Fibroblast of skin of scalp (primary cell): ENCODE results near the gene LRRC59.

Experiments
- DNase-seq: peaks from one replicate; pipeline ENCODE4 v3.0.0-alpha.2; 2013

Gene LRRC59

DNA sequence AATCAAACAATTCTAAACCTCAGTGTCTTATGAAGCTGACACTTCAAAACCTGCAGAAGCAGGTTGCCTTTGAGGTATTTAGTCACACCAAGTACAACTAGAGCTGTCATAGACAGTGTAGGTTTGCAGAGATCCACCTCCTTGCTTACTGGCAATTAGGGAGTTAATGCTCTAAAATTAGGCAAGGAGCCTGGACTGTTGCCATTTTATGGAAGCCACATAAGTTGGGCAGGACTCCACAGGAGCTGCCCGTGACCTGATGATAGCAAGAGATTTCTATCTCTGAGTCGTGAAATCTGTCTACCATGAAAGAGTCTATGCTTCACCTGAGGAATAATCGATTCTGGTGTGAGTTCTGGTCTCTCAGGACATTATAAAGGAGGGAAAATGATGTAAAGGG lies 15.4 kb downstream of the LRRC59 start:
- DNase-seq: no peak

DNA sequence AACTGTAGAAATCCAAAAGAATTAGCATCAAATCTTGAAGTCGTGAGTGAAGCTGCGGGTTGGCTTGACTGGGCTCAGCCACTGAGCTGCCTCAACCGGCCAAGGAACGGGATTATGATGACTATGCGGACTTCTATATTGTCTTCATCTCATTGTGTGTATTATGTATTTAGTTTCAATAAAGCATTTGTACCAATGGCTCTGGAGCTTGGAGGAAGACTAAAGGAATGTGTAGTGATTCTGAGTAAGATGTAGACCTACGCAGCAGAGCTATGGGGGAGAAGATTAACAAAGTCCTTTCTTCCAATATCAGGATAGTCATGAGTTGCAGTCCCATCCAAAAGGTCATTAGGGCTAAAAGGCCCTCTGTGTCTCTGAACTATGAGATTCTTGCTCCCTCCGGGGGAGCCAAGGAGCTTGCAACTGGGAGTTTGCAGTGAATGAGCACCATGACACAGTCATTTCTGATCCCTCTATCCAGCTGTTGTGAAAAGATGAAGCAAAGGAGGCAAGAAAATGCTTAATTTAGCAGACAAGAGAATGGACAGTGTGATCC lies 16.0 kb downstream of the LRRC59 start:
- no peak for DNase-seq

DNA sequence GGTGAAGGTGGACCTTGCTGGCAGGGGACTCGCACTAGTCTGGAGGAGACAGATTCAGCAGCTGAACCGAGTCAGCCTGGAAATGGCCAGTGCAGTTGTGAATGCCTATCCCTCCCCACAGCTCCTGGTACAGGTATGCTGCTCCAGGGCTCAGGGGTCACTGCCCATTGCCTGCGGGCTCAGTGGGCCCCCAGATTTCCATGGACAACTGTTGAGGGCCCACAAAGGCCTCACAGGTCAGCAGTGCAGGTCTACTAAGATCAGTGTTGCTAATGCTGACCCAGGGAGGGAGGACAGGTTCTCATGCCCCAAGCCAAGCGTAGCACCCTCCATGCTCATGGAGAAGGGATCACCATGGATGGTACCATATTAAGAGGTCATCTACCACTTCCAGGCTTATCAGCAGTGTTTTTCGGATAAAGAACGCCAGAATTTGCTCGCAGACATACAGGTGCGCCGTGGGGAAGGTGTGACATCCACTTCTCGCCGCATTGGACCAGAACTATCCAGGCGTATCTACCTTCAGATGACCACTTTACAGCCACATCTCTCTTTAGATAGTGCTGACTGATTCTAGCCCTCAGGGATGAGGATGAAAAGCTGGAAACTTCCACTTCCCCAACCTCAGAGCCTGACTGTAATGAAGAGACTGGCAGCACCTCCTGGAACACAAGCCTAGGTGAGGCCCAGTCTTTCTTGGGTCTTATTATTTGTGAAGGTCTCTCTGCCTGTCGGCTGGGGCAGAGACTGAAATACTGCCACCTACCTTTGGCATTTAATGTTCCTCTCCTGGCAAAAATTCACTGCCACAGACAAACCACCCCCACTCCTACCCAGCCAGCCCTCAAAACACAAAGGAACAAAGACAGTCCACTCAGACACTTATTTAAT lies 16.7 kb downstream of the LRRC59 start:
- DNase-seq: no peak

DNA sequence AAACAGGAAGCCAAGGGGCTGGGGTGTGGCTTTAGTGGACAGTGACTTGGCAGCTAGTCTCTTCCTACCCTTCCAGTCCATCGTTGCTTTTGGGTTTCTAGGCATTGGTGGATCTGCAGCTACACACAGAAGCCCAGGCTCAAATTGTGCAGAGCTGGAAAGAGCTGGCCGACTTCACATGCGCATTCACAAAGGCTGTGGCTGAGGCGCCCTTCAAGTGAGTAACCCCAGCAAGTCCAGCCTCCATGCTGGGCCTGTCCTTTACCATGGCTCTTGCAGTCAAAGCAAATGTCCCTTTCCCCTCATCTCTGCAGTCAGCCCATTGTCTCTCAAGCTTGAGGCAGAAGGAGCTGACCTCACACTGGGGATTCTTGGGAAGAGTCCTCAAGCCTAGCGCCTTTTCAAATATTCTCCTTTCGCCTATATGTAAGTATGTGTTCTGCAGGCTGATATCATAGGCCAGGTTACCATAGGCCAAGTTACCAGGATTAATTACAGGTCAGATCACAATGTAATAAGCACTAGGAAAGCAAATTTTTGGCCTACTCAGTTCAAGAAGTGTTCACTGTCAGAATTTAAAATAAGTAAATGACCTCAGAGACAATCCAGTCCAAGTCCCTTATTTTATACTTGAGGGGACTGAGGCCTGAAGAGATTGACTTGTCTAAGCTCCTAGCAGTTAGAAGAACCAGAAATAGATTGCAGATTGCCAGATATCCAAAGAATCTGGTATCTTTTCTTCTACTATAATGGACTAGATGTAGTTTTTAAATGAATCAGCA lies 17.8 kb downstream of the LRRC59 start:
- no peak for DNase-seq

DNA sequence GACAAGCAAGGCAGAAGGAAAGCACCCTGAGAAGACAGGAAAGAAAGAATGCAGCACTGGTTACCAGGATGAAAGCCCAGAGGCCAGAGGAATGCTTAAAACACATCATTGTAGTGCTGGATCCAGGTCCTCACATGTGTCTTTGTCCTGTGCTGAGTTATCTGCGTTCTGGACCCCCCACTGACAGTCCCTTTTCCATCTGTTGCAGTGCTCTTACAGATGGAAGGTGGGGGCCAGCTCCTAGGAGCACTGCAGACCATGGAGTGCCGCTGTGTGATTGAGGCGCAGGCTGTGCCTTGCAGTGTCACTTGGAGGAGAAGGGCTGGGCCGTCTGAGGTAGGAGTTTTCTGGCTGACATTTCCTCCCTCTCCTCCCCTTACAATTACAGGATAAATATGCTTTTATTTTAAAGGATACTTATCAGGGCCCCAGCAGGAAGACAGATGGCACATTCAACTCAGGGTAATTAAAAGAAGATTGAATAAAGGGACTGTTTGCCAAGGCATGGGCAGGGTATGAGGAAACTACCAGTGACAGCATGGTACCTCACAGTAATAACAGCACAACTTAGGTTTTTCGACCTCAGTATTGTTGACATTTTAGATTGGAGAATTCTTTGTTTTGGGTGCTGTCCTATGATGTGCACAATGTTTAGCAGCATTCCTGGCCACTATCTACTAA lies 21.3 kb downstream of the LRRC59 start:
- no peak for DNase-seq

DNA sequence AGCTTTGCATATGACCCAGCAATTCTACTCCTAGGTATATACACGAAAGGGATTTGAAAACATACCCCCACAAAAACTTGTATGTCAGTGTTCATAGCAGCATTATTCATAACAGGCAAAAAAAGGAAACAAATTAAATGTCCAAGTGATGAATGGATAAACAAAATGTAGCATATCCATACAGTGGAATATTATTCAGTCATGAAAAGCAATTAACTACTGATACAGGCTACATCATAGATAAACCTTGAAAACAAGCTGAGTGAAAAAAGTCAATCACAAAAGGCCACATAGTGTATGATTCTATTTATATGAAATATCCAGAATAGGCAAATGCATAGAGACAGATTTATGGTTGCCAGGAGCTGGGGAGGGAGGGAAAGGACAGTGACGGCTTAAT lies 23.6 kb downstream of the LRRC59 start:
- no peak for DNase-seq

DNA sequence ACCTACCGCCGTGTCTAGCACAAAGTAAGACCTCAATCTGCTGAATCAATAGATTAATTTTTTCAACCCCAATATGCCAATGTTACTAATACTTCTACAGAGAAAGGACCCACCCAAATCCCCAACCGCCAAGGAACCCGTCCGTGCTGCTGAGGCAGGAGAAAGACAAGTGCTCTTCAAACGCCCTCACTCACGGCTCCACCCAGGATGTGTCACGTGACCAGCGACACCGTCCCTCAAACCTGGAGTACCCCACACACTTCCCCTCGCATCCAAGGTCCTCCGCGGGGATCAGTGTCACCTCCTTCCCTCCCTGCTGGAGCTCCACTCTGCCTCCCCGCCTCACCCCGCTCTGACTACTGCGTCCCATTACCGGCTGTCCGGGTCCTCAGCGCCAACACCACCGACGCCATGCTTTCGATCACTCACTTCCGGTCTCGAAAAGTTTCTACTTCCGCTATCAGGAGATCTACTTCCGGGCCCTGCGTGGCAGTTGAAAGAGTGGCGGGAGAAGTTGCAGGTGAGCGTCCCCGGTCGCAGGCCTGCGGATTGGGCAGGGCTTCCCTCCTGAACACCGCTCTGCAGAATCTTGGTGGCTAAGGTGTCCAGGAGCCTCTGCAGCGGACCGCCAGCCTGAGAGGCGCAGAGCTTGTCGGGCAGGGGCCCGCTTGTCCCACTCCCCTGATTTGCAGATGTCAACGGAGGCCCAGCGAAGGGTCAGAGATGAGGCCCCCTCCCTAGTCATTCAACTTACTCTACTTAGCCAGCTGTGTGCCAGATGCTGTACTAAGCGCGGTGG lies 24.4 kb downstream of the LRRC59 start, which contains the start of the genes EME1 and MRPL27:
TSS of gene EME1 (plus strand) at position 472 of the 799 bp plus-strand sequence. CDS start 1,980 bp downstream, outside the sequence.
TSS of gene MRPL27 (minus strand) at position 427 of the 799 bp plus-strand sequence. CDS start at position 413, 14 bp downstream.
- DNase-seq: peak; percentile 87

DNA sequence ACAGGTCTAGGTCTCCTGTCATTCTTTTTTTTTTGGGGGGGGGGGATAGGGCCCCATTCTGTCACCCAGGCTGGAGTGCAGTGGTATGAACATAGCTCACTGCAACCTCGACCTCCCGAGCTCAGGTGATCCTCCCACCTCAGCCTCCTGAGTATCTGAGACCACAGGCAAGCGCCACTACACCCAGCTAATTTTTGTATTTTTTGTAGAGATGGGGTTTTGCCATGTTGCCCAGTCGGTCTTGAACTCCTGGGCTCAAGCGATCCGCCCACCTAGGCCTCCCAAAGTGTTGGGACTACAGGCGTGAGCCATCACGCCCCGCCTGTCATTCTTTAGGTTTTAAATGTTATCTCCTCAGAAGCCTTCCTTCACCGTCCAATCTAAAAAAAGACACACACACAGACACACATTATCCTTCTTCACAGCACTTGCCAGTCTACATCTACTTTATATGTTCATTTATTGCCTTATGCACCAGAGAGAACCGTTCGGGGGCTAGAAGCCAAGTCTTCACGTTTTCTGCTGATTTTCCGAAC lies 25.0 kb downstream of the LRRC59 start:
- DNase-seq: no peak

DNA sequence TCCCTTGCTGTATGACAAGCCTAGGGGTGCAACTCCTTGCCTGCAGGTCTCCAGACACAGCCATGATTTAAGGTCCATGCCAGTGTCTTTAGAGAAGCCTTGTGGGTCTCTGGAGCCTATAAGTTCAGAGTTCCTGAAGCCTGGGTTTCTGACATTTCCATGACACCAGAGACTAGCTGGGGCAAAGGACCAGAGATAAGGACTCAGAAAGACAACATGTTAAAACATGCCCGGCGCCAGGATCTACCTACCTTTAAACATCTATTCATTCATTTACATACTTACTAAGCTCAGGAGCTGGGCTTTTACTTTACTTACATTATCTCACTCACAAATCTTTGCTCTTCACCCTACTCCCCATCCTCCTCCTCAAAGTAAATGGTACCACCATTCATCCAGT lies 25.8 kb downstream of the LRRC59 start:
- no peak for DNase-seq

DNA sequence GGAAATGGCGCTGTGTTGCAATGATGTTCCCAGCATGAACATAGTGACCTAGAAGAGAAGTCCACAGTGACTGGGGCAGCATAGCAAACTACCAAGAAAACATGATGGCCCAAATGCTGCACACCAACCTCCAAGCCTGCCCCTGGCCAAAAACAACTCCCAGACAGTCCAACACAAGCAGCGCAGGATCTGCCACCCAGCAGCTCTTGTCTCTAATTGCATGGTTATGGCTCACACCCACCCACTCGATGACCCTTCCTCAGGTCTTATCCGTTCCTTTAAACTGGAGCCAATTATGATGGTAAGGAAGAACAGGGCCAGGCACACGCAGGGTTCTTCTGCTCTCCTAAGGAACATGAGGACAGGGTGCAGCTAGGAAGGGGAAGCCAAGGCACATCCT lies 27.3 kb downstream of the LRRC59 start:
- DNase-seq: no peak

DNA sequence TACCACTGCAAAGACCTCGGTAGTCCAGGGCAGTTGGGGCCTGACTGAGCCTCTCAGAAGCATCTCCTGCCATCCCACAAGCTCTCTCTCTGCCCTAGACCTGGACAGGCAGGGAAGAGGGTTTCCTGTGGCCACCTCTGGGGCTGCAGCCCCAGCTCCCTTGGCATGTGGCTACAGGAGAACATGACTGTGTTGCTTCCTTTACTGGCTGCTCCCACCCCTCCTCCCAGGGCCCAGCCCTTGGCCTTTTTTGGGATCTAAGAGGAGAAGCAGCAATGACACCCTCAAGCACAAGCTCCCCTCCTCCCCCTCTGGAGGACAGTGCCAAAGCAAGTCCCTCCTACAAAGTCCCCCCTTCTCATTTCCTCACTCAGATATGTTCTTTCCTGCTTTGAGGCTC lies 29.9 kb downstream of the LRRC59 start:
- DNase-seq: no peak

DNA sequence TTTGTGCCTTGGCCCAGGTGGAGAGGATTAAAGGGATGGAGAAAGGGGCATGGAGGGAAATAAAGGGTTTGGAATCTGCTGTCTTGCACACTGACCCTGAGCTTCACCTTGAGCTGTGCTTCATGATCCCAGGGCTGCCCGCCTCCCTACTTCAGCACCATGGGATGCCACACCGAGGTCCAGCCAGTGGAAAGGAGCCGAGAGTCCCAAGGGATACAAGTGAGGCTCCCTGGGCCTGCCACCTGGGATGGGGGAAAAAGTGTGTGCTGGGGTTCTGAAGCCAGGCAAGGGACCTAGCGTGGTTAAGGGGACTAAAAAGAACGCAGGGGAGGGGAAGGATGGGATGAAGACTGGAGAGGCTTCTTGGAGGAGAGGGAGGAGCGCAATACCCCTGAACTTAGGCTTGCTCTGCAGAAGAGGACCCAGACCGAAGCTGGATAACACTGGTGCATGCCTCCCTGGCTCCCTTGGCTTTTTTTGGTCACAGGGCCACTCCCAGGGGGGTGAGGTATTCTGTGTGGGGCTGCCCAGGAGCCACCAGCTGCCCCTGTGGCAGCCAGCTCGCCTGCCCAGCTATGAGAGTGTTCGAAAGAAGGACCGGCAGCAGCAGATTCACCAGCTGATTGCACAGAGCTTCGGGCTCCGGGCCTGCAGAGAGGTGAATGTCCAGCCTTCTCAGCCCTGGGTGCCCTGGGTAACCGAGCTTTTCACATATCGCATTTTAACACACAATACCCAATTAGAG lies 31.5 kb downstream of the LRRC59 start:
- DNase-seq: no peak

DNA sequence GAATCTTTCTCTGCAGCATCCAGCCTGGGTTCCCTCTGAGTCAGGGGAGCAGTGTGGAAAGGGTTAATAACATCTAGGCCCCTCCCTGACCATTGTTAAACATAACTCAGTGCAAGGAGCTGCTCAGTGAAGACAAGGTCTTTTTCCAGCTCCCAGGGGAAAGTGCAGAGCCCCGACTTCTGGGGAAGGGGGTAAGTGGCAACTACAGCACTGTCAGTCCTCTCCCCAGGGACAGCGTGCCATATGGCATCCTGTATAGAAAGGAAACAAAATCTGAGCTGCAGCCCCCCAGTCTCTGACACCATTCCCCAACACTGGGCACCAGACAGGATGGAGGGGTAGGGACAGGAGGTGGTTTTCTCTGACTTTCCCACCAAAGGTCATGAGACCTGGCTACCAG lies 32.2 kb downstream of the LRRC59 start:
- DNase-seq: no peak

DNA sequence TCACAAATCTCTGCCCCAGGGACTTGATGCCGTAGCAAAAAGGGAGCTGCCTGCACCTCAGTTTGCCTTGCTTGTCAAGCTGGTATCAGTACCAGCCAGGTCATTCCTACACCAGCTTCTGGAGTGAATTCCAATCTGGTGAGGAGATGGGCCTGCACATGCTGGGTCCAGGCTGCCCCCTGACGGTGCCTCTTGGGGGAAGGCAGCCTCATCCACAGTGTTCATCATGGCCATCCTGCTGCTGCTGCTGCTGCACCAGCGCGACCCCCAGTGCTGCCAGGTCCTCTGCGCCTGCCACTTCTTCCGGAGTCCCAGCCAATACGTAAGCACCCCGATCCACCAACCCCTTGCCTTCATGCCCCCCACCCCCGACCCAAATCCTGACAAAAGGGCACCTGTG lies 32.6 kb downstream of the LRRC59 start:
- peak; percentile 54 for DNase-seq

DNA sequence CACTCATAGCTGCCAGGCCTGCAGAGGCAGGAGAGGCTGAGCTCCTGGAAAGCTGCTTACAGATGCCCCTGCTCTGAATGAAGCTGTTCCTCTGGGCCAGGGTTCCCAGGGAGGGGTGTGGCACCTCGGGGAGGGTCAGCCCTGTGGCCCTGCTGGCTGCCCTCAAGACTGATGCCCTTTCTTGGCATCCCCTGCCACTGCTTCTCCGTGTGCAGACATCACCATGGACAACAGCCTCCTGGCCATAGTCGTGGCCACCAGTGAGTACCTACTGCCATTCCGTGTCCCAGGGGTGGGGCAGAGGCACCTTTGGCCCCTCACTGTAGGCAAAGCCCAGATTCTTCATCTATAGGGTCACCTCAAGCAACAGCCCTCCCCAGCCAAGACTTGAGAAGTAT lies 33.3 kb downstream of the LRRC59 start:
- DNase-seq: no peak

DNA sequence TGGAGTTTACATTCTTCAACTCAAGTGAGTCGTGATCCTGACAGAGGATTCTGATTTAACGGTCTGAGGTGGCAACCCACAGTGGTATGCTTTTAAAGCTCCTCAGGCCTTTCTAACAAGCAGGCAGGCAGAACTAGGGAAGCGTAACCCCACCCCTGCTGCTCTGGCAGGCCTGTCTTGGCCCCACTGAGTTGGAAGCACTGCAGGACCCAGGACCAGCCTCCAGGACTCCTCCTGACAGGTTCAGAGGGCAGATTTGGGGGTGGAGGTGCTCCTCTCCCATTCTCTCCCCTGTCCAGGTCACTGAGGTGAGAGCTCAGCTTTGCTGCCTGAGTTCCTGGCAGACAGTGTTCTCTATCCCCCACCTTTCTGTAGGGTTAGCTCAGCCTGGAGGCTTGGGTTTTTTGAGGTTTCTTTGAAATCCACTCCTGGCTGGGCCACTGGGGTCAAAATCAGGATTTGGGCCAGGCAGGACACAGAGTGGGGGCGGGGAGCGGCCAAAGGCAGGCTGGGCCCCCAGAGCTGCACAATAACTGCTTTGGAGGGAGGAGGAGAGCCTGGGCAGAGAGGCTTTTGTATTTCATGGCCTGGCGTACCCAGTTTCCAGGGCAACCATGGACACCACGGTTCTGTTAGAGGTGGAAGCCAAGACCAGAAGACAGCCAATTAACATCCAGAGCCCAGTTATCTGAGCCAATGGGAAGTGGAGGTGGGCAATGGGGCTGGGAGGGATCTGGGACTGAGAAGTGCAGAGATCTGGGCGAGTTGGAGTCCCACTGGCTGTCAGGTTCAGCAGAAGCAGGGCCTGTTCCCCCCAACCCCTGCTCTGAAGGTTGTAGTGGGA lies 33.9 kb downstream of the LRRC59 start:
- peak; percentile 22 for DNase-seq

DNA sequence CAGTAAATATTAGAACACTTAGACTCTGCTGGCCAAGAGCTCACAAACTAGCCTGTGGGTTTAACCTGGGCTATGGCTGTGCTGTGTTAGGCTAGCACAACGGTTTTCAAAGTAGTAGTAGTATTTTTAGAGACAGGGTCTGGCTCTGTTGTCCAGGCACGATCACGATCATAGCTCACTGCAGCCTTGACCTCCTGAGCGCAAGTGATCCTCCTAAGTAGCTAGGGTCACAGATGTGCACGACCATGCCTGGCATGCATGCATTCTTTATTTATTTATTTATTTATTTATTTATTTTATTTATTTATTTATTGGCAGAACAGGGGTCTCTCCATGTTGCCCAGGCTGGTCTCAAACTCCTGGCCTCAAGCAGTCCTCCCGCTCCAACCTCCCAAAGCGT lies 34.7 kb downstream of the LRRC59 start:
- DNase-seq: no peak

DNA sequence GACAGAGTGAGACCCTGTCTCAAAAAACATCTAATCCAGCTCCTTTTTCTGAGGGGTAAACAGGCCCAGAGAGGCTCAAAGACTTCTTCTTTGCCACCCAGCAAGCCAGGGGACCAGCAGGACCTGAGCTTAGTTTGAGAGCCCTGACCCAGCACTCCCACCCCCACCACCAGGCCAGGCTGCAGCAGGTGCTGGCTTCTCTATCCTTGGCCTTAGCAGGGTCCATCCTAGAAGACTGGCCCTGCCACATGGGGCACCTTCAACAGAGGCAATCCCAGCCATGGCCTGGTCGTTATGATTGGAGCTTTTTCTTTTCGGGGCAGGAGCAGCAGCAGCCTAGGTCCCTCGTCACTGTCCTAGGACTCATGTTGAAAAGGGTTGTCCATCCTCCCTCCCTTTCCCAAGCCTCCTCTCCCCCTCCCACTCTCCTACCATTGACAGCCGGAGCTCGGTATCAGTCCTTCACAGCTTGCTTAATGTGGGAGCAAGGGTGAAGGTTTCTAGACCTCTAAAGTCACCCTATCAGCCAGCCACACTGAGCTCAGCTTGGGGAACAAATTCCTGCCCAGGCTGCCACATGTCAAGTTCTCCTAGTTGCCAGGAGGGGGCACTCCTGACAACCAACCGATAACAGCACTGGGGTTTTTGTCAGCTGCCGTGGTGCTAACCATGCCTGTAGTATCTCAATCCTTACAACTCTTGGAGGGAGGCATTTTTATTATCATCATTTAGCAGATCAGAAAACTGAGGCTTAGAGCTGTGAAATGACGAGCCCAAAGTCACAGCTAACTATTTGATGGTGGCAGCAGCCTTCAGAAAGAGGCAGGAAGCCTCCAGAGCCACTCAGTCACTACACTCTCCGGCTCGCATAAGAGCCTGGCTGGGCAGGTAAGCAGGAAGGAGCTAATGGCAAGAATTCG lies 35.5 kb downstream of the LRRC59 start:
- peak; percentile 67 for DNase-seq
